K562 (cell line): ENCODE data around the gene PBXIP1. TPM values are rescaled to one million over a fixed set of nuclear protein-coding genes. Genes with fewer than 3 reads are reported as not detected.

Source experiments
- ATAC-seq: fragments of 200-7000 bp; cut with Tn5 transposase; 3 replicates; pipeline ENCODE4 v1.9.1; 2020; ENCODE audit warnings: moderate library complexity
- BruUV-seq: library from RNA; stranded (reverse); fragments of 400-500 nt; replicated peaks from 2 replicates; lab custom pipeline; 2021; lab: Mats Ljungman, UMichigan
- CTCF ChIA-PET: fragments of 300-600 bp; formaldehyde crosslinking; extraction: SDS; loops from one replicate; lab custom pipeline; 2021; ENCODE audit warnings: low intra/inter-chr PET ratio; lab: Yijun Ruan, JAX
- POLR2A ChIA-PET: fragments of 300-600, 350-650 bp; sonication (Branson Sonifier 250); formaldehyde crosslinking; extraction: SDS; loops from one replicate; lab custom pipeline; 2021; ENCODE audit warnings: antibody characterized with exemption, inconsistent platforms; lab: Yijun Ruan, JAX
- DNase-seq, 4 experiments: peaks; one replicate each; pipeline versions ENCODE4 v3.0.0 to v3.0.0-alpha.2; 2011 to 2018; ENCODE audit warnings: low spot score in 3 of 4, mixed read lengths in 3 of 4; ENCODE audit errors: extremely low read depth in 1 of 4
- FAIRE-seq: peaks from 2 replicates; lab custom pipeline; 2011; peaks lifted over from hg19 to GRCh38; lab: Jason Lieb, UNC
- H2AFZ ChIP-seq: 2 replicates; pipeline ENCODE4 v1.6.0; 2011; ENCODE audit warnings: low read depth, low read length, control low read depth, inconsistent platforms
- H3K27ac ChIP-seq: fragments of 200-600 bp; 3 replicates; pipeline ENCODE4 v1.8.0; 2011; ENCODE audit warnings: low read depth, mild to moderate bottlenecking, control low read depth, inconsistent platforms, low read length, moderate library complexity, mixed read lengths; ENCODE audit errors: extremely low read depth
- H3K27me3 ChIP-seq, 2 experiments: fragments of 300-600 bp in 1 of 2; 2 replicates in 1 of 2; 3 replicates in 1 of 2; pipeline versions ENCODE4 v1.6.0 to v1.8.0; 2011; ENCODE audit warnings: inconsistent platforms in 2 of 2, low read length in 2 of 2, mild to moderate bottlenecking in 1 of 2, mixed read lengths in 1 of 2, moderate library complexity in 1 of 2; ENCODE audit not compliant: control insufficient read depth in 2 of 2, insufficient read depth in 2 of 2
- H3K36me3 ChIP-seq: fragments of 300-600 bp; 3 replicates; pipeline ENCODE4 v1.8.0; 2011; ENCODE audit warnings: mild to moderate bottlenecking, low read length, inconsistent platforms; ENCODE audit not compliant: control insufficient read depth, insufficient read depth
- H3K4me1 ChIP-seq, 2 experiments: fragments of 200-600 bp in 1 of 2; replicated peaks in 1 of 2; 2 replicates in 1 of 2; 3 replicates in 1 of 2; pipeline versions ENCODE4 v1.5.1 to v1.8.0; 2011; ENCODE audit warnings: inconsistent platforms in 2 of 2, low read length in 2 of 2, mild to moderate bottlenecking in 1 of 2, mixed read lengths in 1 of 2, moderate library complexity in 1 of 2; ENCODE audit not compliant: control insufficient read depth in 2 of 2, insufficient read depth in 2 of 2
- H3K4me2 ChIP-seq: 2 replicates; pipeline ENCODE4 v1.6.1; 2011; ENCODE audit warnings: low read length, control low read depth, inconsistent platforms, mixed read lengths; ENCODE audit not compliant: insufficient read depth
- H3K4me3 ChIP-seq: fragments of 200-600 bp; sonication (generic), shearing (Covaris generic); 2 replicates; pipeline ENCODE4 v1.5.1; 2016; ENCODE audit warnings: control low read depth, inconsistent platforms
- H3K79me2 ChIP-seq: fragments of 200-600 bp; 3 replicates; pipeline ENCODE4 v1.8.0; 2011; ENCODE audit warnings: low read length, inconsistent platforms; ENCODE audit not compliant: control insufficient read depth, insufficient read depth
- H3K9ac ChIP-seq, 2 experiments: 2 replicates each; pipeline versions ENCODE4 v1.6.0 to v1.6.1; 2011; ENCODE audit warnings: low read depth in 2 of 2, low read length in 2 of 2, control low read depth in 1 of 2, inconsistent platforms in 1 of 2, mild to moderate bottlenecking in 1 of 2, mixed read lengths in 1 of 2; ENCODE audit not compliant: insufficient read depth in 1 of 2
- H3K9me1 ChIP-seq: one replicate; pipeline ENCODE4 v1.6.0; 2011; ENCODE audit warnings: inconsistent platforms, mild to moderate bottlenecking, low read length, moderate library complexity; ENCODE audit not compliant: control insufficient read depth, insufficient read depth
- H3K9me3 ChIP-seq: replicated peaks from 2 replicates; pipeline ENCODE4 v1.5.1; 2011; ENCODE audit warnings: low read depth, low read length, inconsistent platforms; ENCODE audit not compliant: control insufficient read depth, insufficient read depth
- H4K20me1 ChIP-seq: replicated peaks from 2 replicates; pipeline ENCODE4 v1.6.1; 2011; ENCODE audit warnings: low read length, inconsistent platforms, mixed read lengths; ENCODE audit not compliant: control insufficient read depth, insufficient read depth
- ELF1 ChIP-seq: fragments of 200-800 bp; sonication (Bioruptor generic); IDR thresholded peaks from 2 replicates; pipeline ENCODE4 v1.6.1; 2016; ENCODE audit warnings: missing genetic modification characterization, missing compliant biosample characterization
- EP400 ChIP-seq: fragments of 450-650 bp; IDR thresholded peaks from 2 replicates; pipeline ENCODE4 v1.6.1; 2017; ENCODE audit warnings: antibody characterized with exemption, mild to moderate bottlenecking, moderate library complexity
- PHB2 ChIP-seq: fragments of 450-650 bp; IDR thresholded peaks from 2 replicates; pipeline ENCODE4 v1.6.1; 2017; ENCODE audit warnings: low read depth
- POLR2G ChIP-seq: fragments of 200-400 bp; formaldehyde crosslinking; IDR thresholded peaks from 2 replicates; pipeline ENCODE4 v1.6.1; 2017; ENCODE audit warnings: low read depth, mild to moderate bottlenecking, antibody characterized with exemption, low read length, moderate library complexity
- RCOR1 ChIP-seq, 2 experiments: IDR thresholded peaks; 2 replicates each; pipeline ENCODE4 v1.6.1; 2012; ENCODE audit warnings: low read depth in 2 of 2, low read length in 2 of 2, borderline replicate concordance in 1 of 2, improper control_type of control experiment in 1 of 2
- SIN3B ChIP-seq: fragments of 450-650 bp; IDR thresholded peaks from 2 replicates; pipeline ENCODE4 v1.6.1; 2017; ENCODE audit warnings: low read depth, mild to moderate bottlenecking, moderate library complexity
- SOX6 ChIP-seq: fragments of 450-650 bp; IDR thresholded peaks from 2 replicates; pipeline ENCODE4 v1.6.1; 2014; ENCODE audit warnings: mild to moderate bottlenecking
- ZBTB2 ChIP-seq: fragments of 450-650 bp; IDR thresholded peaks from 2 replicates; pipeline ENCODE4 v1.6.1; 2016; ENCODE audit warnings: antibody characterized with exemption
- ZBTB7A ChIP-seq: IDR thresholded peaks from 2 replicates; pipeline ENCODE4 v1.6.1; 2011; ENCODE audit warnings: low read depth, mild to moderate bottlenecking, low read length, moderate library complexity, borderline replicate concordance; ENCODE audit not compliant: control insufficient read depth
- ZFP1 ChIP-seq: fragments of 450-650 bp; formaldehyde crosslinking; IDR thresholded peaks from 2 replicates; pipeline ENCODE4 v1.4.0; 2020; ENCODE audit warnings: mild to moderate bottlenecking, mixed read lengths
- ZNF143 ChIP-seq: sonication (generic); formaldehyde crosslinking; IDR thresholded peaks from 2 replicates; pipeline ENCODE4 v1.9.0; 2022; ENCODE audit warnings: mild to moderate bottlenecking, missing genetic modification reagents
- WGBS: fragments of 100-300 bp; shearing (Covaris generic); methylation state at CpG from one replicate; pipeline ENCODE4 v1.1.6; 2016; ENCODE audit warnings: low coverage, mixed read lengths; ENCODE audit not compliant: insufficient coverage; ENCODE audit errors: missing lambda C conversion rate; 5-methylcytosine and 5-hydroxymethylcytosine counted together
- in situ Hi-C: fragments of 300-500 bp; cut with MboI; formaldehyde crosslinking; loops from 4 replicates; pipeline ENCODE4 v1.15.0; 2018; ENCODE audit warnings: inconsistent platforms, mixed read lengths
- intact Hi-C: fragments of 100-400 bp; cut with micrococcal nuclease; formaldehyde crosslinking; loops from 2 replicates; pipeline ENCODE4 v1.14.2; 2022
- polyA plus RNA-seq, 8 experiments: library from polyadenylated mRNA; depleted of rRNA in 4 of 8; stranded (reverse) in 5 of 8; unstranded in 3 of 8; fragments of >200 nt; fragmentation: Nextera tagmentation in 2 of 8; fragmentation: Illumina TruSeq in 1 of 8; extraction: Ambion mirVana in 2 of 8; extraction: Trizol in 1 of 8; gene quantifications; 2 replicates each; pipeline versions ENCODE4 v1.2.1 to v1.2.3, GENCODE V29; 2011 to 2014; ENCODE audit warnings: inconsistent platforms in 1 of 8, missing spikeins in 1 of 8
- total RNA-seq, 7 experiments: library from RNA; depleted of rRNA in 6 of 7; stranded (reverse); fragments of >200 nt in 6 of 7; fragmentation: Illumina TruSeq in 2 of 7; extraction: Trizol in 2 of 7; gene quantifications; 2 replicates each; pipeline versions ENCODE4 v1.2.1 to v1.2.3, GENCODE V29; 2011 to 2021; ENCODE audit warnings: low replicate concordance in 1 of 7
- TF ChIP-seq, protein P1 (sequence below): sonication (generic); formaldehyde crosslinking; IDR thresholded peaks from 2 replicates; pipeline ENCODE4 v1.8.1; 2023; ENCODE audit warnings: mild to moderate bottlenecking, missing genetic modification reagents
- TF ChIP-seq, protein P2 (sequence below): sonication (generic); formaldehyde crosslinking; IDR thresholded peaks from 2 replicates; pipeline ENCODE4 v1.8.0; 2022; ENCODE audit warnings: missing genetic modification reagents, mild to moderate bottlenecking, borderline replicate concordance
- TF ChIP-seq, protein P3 (sequence below): sonication (generic); formaldehyde crosslinking; IDR thresholded peaks from 2 replicates; pipeline ENCODE4 v1.8.1; 2023; ENCODE audit warnings: mild to moderate bottlenecking, missing genetic modification reagents

Gene PBXIP1
- total and polyA plus RNA-seq, 9 of the 15 experiments (the other 6 are each of a cell fraction or from before 2014, with no cell fraction given), result 0.13 to 8.3 (median 5.8) TPM

DNA sequence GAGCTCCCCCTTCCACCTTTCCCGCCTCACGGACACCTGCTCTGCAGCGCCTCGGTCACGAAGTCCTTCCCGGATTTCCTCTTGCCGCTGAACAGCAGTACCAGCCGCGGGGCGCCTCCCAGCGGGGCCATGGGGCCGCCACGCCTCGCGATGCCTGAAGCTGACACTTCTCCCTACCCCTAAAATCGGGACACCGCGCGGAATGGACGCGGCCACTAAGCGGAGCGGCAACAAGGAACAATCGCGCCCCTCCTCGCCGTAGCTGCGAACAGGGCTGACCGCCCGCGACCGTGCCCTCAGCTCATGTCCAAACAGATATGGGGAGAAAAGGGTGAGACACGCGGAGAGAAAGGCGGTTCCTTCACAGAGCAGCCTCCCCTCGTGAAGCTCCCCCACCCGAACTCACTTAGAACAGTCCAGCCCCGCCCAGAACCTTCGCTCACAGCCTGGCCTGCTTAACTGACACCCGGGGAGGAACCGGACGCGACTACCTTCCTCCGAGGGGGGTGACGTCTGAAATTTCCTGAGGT lies 19.3 kb downstream of the PBXIP1 start, which contains the start of gene PMVK:
Gene PMVK (minus strand): TSS at position 165 of the 530 bp plus-strand sequence. CDS start 34 bp downstream, at position 131.
- peak within 1 kb of the TSS; percentile 100 for H3K27ac ChIP-seq
- POLR2A ChIA-PET, result interaction anchor here (0.5 to 1.6 kb wide), 21 partner anchors 9 to 1593 kb away, joined by 3 to 9 read pairs (median 3); partner anchors contain the start of genes LENEP and PYGO2
- H2AFZ ChIP-seq, result peak within 1 kb of the TSS; percentile 100
- peaks cover 3% of the 10 kb centered on the region; the same call in 1 of the 3 replicates for H3K79me2 ChIP-seq
- CTCF ChIA-PET, result interaction anchor here (0.6 kb wide), 1 partner anchor 71 kb away, joined by 4 read pairs; no protein-coding TSS in a partner anchor
- H4K20me1 ChIP-seq, result no peaks in the 10 kb centered on the region
- H3K9me3 ChIP-seq, result no peaks in the 10 kb centered on the region
- FAIRE-seq, result peak; percentile 94
- no peaks in the 10 kb centered on the region for H3K36me3 ChIP-seq
- no peaks in the 10 kb centered on the region for H3K27me3 ChIP-seq
- BruUV-seq, result no TSS peak
- peak; percentile 95 for ATAC-seq
- peak within 1 kb of the TSS; percentile 98 for H3K4me2 ChIP-seq
- H3K4me3 ChIP-seq, result peak within 1 kb of the TSS; percentile 53
- H3K9me1 ChIP-seq, result no peaks in the 10 kb centered on the region
- intact Hi-C loops, result loop anchor here (2.0 to 5.0 kb wide), 3 partner anchors 52 to 378 kb away; partner anchors contain the start of gene UBE2Q1
- H3K4me1 ChIP-seq, result peaks cover 18 to 37% of the 10 kb centered on the region in 2 experiments; a peak in 4 of 5 replicates
- in situ Hi-C loops, result no loop called here
- peak within 1 kb of the TSS; percentile 97 to 99 for H3K9ac ChIP-seq
- DNase-seq, result peak; percentile 97 to 98 (median 97)
- 0% methylated on average over 41 of the region's 45 CpGs for WGBS
- TF ChIP-seq, protein P1, sequence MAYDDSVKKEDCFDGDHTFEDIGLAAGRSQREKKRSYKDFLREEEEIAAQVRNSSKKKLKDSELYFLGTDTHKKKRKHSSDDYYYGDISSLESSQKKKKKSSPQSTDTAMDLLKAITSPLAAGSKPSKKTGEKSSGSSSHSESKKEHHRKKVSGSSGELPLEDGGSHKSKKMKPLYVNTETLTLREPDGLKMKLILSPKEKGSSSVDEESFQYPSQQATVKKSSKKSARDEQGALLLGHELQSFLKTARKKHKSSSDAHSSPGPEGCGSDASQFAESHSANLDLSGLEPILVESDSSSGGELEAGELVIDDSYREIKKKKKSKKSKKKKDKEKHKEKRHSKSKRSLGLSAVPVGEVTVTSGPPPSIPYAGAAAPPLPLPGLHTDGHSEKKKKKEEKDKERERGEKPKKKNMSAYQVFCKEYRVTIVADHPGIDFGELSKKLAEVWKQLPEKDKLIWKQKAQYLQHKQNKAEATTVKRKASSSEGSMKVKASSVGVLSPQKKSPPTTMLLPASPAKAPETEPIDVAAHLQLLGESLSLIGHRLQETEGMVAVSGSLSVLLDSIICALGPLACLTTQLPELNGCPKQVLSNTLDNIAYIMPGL, result peak; percentile 62; the same call in 1 of the 2 replicates
- TF ChIP-seq ZBTB2 (peak; percentile 75; the same call in 1 of the 2 replicates), RCOR1 (IDR thresholded peaks at IDR 0.05; ENCODE audit: borderline replicate concordance in 1 of 2, low read depth in 2 of 2, low read length in 2 of 2) (peak; percentile 83 to 98), POLR2G (peak; percentile 96), PHB2 (no peak), SOX6 (peak; percentile 78; the same call in 1 of the 2 replicates), ZBTB7A (0 out of 2 replicates have a peak, but pooled peaks have one; percentile 9), EP400 (peak; percentile 88; the same call in 1 of the 2 replicates), ELF1 (tag) (peak; percentile 68), ZFP1 (CRISPR knock-in tag) (no peak), SIN3B (peak; percentile 43; the same call in 1 of the 2 replicates), ZNF143 (CRISPR knock-in tag) (no peak)
- TF ChIP-seq, protein P2, sequence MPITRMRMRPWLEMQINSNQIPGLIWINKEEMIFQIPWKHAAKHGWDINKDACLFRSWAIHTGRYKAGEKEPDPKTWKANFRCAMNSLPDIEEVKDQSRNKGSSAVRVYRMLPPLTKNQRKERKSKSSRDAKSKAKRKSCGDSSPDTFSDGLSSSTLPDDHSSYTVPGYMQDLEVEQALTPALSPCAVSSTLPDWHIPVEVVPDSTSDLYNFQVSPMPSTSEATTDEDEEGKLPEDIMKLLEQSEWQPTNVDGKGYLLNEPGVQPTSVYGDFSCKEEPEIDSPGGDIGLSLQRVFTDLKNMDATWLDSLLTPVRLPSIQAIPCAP, result peak; percentile 91; the same call in 1 of the 2 replicates
- TF ChIP-seq, protein P3, sequence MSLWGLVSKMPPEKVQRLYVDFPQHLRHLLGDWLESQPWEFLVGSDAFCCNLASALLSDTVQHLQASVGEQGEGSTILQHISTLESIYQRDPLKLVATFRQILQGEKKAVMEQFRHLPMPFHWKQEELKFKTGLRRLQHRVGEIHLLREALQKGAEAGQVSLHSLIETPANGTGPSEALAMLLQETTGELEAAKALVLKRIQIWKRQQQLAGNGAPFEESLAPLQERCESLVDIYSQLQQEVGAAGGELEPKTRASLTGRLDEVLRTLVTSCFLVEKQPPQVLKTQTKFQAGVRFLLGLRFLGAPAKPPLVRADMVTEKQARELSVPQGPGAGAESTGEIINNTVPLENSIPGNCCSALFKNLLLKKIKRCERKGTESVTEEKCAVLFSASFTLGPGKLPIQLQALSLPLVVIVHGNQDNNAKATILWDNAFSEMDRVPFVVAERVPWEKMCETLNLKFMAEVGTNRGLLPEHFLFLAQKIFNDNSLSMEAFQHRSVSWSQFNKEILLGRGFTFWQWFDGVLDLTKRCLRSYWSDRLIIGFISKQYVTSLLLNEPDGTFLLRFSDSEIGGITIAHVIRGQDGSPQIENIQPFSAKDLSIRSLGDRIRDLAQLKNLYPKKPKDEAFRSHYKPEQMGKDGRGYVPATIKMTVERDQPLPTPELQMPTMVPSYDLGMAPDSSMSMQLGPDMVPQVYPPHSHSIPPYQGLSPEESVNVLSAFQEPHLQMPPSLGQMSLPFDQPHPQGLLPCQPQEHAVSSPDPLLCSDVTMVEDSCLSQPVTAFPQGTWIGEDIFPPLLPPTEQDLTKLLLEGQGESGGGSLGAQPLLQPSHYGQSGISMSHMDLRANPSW (CRISPR knock-in tag), result peak; percentile 83; the same call in 1 of the 2 replicates
